Fibroblast of peridontal ligament (primary cell): ENCODE data around the gene SNAPC4.
"Not testable (repeated sequence)": the region's sequence is repeated elsewhere in the genome, so short reads cannot be mapped to it uniquely, and the experiment has no call there.

Experiments used
- DNase-seq: peaks from one replicate; pipeline ENCODE4 v3.0.0-alpha.2; 2010; ENCODE audit errors: extremely low read depth

Gene SNAPC4

DNA sequence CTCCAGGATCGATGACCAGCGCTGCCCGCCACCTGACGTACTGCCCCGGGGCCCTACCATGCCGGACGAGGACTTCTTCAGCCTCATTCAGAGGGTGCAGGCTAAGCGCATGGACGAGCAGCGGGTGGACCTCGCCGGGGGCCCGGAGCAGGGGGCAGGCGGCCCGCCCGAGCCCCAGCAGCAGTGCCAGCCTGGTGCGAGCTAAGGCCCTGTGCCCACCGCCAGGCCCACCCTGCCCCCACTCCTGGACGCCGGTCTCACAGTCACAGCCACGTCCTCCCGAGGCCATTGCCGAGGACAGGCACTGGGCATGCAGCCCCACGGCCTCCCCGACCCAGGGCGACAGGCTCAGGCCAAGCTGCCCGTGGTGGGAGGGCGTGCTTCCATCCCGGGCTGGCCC, 42.0 kb downstream of the SNAPC4 start:
- DNase-seq = no peak

DNA sequence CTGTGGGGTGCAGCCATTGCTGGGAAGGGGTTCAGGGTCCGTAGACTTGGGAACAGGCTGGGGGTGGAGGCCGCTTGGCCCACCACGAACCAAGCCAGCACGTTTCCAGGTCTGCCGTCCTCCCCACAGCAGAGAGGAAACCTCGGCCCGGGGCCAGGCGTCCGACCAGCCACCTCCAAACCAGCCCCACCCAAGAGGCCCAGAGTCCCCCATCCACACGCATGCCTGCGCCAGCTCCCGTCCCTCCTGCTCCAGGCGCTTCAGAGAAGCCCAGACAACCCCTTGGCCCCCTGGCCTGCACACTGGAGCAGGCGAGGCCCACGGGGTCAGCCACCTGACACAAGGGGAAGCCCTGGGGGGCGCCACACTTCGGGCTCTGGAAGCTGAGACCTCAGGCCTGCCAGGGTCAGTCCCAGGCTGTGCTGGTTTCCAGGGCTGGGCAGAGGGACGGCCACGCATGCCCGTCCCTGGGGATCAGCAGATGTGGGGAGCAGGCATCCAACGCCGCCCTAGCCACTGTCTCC, 42.7 kb downstream of the SNAPC4 start:
- DNase-seq = no peak

DNA sequence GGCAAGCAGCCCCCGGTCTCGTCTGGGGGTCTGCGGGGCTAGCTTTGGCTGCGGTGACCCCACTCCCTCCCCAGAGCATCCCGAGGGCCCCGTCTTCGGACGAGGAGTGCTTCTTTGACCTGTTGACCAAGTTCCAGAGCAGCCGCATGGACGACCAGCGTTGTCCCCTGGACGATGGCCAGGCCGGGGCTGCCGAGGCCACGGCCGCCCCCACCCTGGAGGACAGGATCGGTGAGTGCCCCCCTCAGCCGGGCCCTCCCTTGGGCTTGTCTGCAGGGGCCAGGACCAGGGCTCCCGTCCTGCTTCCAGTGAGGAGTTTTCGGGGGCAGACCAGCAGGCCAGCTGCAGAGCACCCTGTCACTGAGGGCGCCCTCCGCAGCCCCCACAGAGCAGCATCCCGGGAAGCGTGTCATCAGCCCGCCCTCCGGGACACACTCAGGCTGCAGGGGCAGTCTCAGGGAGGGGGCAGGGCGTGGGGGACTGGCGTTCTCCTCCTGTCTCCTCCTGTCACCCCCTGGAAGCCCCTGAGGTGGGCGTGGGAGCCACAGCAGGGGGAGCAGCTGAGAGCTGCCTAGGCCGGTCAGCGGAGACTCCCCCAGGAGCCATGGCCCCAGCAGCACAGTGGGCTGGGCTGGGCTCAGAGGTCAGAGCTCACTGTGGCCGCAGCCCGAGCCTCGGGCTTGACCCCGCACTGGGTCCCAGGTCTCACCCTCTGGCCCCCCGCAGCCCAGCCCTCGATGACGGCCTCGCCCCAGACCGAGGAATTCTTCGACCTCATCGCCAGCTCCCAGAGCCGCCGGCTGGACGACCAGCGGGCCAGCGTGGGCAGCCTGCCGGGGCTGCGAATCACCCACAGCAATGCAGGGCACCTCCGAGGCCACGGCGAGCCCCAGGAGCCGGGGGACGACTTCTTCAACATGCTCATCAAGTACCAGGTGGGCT, 44.1 kb downstream of the SNAPC4 start:
- no peak for DNase-seq

DNA sequence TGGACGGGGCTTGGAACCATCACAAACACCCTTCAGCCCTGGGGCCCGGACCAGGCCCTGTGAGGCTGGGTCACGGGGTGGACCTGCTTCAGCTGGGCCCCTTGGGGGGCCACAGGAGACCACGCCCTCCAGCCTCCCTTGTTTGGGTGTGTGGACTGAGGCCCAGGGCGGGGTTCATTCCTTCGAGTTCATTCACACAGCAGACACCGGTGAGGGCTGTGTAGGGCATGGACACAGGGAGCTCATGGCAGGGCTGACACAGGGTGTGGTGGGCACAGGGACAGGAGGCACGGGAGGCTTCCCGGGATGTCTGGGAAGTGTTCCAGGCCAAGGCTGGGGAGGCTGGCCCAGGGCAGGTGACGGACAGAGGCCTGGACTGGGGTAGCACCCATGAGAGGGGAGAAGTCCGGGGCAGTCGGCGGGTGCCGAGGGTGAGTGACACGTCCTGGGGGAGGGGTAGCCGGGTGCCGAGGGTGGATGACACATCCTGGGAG, 45.3 kb downstream of the SNAPC4 start:
- no peak for DNase-seq

DNA sequence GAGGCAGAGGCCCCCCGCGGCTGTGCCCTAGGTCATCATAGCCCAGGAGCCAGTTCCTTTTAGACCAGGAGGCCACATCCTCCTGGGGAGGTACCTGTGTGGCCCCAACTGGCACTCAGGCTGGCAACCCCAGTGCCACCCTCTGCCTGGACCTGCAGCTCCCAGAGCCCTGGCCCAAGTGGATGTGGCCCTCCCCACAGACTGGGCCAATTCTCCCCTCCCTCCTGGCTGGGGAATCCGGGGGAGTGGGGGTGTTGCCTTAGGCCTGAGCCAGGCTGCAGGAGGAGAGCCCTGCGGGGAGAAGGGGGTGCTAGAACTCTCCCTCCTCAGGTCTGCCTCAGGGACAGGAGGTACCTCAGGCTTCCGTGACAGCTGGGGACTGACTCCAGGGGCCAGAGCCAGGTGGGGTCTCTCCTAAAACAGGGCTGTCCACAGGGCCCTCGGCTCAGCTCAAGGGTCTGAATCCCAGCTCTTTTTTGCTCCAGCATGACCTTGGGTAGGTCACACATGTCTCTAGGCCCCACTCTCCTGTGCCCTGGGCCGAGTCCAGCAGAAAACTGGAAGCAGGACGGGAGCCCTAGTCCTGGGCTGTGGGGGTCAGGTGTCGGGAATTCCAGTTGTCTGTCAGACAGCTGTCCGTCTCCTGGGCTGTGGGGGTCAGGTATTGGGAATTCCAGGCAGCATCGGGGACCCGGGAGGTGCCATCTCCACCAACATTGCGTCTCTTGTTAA, 46.0 kb downstream of the SNAPC4 start:
- no peak for DNase-seq

DNA sequence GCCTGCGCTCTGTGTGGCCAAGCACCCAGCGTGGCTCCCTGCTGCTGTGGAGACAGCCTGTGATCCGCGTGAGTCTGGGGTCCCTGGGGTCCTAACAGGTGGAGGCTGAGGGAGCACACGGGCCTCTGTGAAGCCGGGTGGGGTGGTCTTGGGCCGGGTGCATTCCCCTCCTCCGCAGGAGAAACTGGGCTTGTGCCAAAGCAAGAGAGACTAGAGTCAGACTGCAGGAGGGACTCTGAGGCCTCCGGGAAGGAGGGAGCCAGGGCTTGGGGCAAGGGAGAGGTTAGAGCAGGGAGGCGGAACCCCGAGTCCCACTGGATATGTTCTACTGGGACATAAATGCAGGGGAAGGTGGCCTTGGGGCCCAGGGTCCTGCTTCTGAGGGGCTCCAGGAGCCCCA, 46.9 kb downstream of the SNAPC4 start:
- DNase-seq = no peak

DNA sequence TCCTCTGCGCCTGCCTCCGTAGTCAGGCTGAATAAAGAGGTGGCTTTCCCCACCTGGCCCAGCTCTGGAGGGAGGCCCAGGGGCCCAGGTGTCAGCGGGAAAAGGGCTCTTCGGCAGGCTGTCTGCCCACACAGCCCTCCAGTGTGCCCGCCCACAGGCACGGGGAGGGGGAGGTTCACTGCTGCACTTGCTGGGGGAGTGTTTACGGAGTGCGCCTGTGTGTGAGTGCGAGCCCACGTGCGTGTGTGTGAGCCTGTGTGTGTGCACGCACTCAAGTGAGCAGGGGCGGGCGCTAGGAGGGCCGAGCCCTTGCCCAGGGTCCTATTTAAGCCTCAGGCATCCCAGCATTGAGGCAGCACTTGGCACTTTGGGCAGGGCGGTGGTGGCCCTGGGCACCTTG, 47.3 kb downstream of the SNAPC4 start:
- no peak for DNase-seq

DNA sequence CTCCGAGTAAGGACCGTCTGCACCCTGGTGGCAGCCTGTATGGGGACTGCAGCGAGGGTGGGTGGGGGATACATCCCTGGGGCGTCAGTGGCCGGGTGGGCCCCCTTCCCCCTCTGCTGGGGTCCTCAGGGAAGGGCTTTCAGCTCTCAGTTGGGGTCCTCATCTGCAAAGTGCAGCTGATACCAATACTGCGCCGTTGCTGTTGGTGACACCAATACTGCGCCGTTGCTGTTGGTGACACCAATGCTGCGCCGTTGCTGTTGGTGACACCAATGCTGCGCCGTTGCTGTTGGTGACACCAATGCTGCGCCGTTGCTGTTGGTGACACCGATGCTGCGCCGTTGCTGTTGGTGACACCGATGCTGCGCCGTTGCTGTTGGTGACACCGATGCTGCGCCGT, 48.1 kb downstream of the SNAPC4 start:
- not testable (repeated sequence) for DNase-seq

DNA sequence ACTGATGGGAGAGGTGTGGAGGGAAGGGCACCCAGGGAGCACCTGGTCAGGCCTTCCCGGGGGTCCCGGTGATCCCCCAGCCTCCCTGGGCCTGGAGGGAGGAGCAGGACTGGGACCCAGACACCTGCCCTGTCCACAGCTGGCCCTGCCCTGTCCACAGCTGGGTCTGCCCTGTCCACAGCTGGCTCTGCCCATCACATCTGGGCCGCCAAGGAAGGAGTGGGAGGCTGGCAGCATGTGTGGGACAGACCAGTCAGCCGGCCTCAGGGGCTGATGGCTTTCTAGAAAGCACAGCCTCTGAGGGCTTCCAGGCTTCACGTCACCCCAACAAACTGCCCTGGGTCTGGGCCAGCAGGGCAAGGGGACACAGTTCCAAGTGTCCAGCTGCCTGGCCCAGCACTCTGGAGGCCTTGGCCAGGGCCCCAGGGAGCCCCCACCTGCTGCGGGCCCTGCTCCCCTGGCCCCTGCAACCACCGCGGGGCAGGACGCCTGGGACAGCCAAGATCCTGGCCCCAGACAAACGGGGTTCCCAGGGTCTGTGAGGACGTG, 48.6 kb downstream of the SNAPC4 start:
- no peak for DNase-seq
